Panc1 (cell line): ENCODE results near the gene NTRK1. TPM values are rescaled to one million over a fixed set of nuclear protein-coding genes. Genes with fewer than 3 reads are reported as not detected.

Experiments used
- ATAC-seq: fragments of 200-7000 bp; cut with Tn5 transposase; 2 replicates; pipeline ENCODE4 v1.9.1; 2020; ENCODE audit warnings: mild to moderate bottlenecking, moderate library complexity
- BruUV-seq: library from RNA; stranded (reverse); fragments of 400-500 nt; replicated peaks from 2 replicates; lab custom pipeline; 2021; lab: Mats Ljungman, UMichigan
- CTCF ChIA-PET: fragments of 300-600 bp; sonication (Branson Sonifier 250); formaldehyde crosslinking; loops from one replicate; lab custom pipeline; 2022; ENCODE audit warnings: antibody characterized with exemption; lab: Charles Lee
- POLR2A ChIA-PET: fragments of 300-600 bp; sonication (Branson Sonifier 250); formaldehyde crosslinking; loops from one replicate; lab custom pipeline; 2022; ENCODE audit warnings: antibody characterized with exemption; lab: Charles Lee
- DNase-seq: peaks from one replicate; pipeline ENCODE4 v3.0.0-alpha.2; 2010; ENCODE audit warnings: low read depth, low spot score
- H3K27ac ChIP-seq: 2 replicates; pipeline ENCODE4 v1.5.1; 2011; ENCODE audit warnings: mild to moderate bottlenecking, low read length, inconsistent platforms
- H3K27me3 ChIP-seq: fragments of 200-500 bp; sonication (Bioruptor generic); 2 replicates; pipeline ENCODE4 v1.6.0; 2014; ENCODE audit warnings: low read length, inconsistent platforms; ENCODE audit not compliant: control insufficient read depth, insufficient read depth
- H3K36me3 ChIP-seq: fragments of 200-500 bp; sonication (Bioruptor generic); 2 replicates; pipeline ENCODE4 v1.5.1; 2014; ENCODE audit warnings: inconsistent platforms, mild to moderate bottlenecking, low read length, moderate library complexity; ENCODE audit not compliant: control insufficient read depth, insufficient read depth
- H3K4me1 ChIP-seq: 2 replicates; pipeline ENCODE4 v1.5.1; 2011; ENCODE audit warnings: inconsistent platforms, mild to moderate bottlenecking, low read length, moderate library complexity; ENCODE audit not compliant: control insufficient read depth, insufficient read depth
- H3K4me3 ChIP-seq, 2 experiments: 2 replicates each; pipeline ENCODE4 v1.5.1; 2011 to 2012; ENCODE audit warnings: low read depth in 2 of 2, low read length in 2 of 2, mild to moderate bottlenecking in 2 of 2, inconsistent platforms in 1 of 2, moderate library complexity in 1 of 2
- H3K9me3 ChIP-seq: fragments of 200-500 bp; sonication (Bioruptor generic); 2 replicates; pipeline ENCODE4 v1.5.1; 2014; ENCODE audit warnings: low read depth, mild to moderate bottlenecking, inconsistent platforms, low read length, moderate library complexity; ENCODE audit not compliant: control insufficient read depth, insufficient read depth
- CTCF ChIP-seq: fragments of 450-650 bp; IDR thresholded peaks from 2 replicates; pipeline ENCODE4 v1.5.1; 2017; ENCODE audit warnings: mild to moderate bottlenecking
- POLR2AphosphoS5 ChIP-seq: IDR thresholded peaks from 2 replicates; pipeline ENCODE4 v1.6.1; 2012; ENCODE audit warnings: mild to moderate bottlenecking, low read depth, low read length, moderate library complexity
- REST ChIP-seq, 2 experiments: IDR thresholded peaks; 2 replicates each; pipeline ENCODE4 v1.6.1; 2011 to 2012; ENCODE audit warnings: low read depth in 2 of 2, control low read depth in 1 of 2, low read length in 1 of 2, mild to moderate bottlenecking in 1 of 2, moderate library complexity in 1 of 2; ENCODE audit not compliant: insufficient read depth in 1 of 2
- SIN3A ChIP-seq: IDR thresholded peaks from 2 replicates; pipeline ENCODE4 v1.6.1; 2012; ENCODE audit warnings: low read depth, mild to moderate bottlenecking, low read length, moderate library complexity, borderline replicate concordance; ENCODE audit not compliant: insufficient read depth
- TCF7L2 ChIP-seq: IDR thresholded peaks from 2 replicates; pipeline ENCODE4 v1.6.1; 2011; ENCODE audit warnings: mild to moderate bottlenecking, low read depth, low read length, inconsistent platforms
- in situ Hi-C: cut with HindIII; loops from 2 replicates; pipeline ENCODE4 v1.10.0; 2016; ENCODE audit warnings: low sequenced_read_pairs, low pct_unique_long_range_greater_than_20kb
- intact Hi-C: fragments of 100-400 bp; cut with micrococcal nuclease; formaldehyde crosslinking; loops from one replicate; pipeline ENCODE4 v1.10.0; 2022; ENCODE audit not compliant: unreplicated experiment
- total RNA-seq: library from RNA; stranded (reverse); gene quantifications from one replicate; pipeline ENCODE4 v1.2.1, GENCODE V29; 2021; ENCODE audit not compliant: unreplicated experiment

NTRK1 gene
- total RNA-seq, 1 experiment from 2014 or later = 0.21 TPM

- DNase-seq (peak; percentile 27), ATAC-seq (peak; percentile 79)
- Histone ChIP-seq H3K4me1 (no peaks in the 10 kb centered on the region), H3K4me3 (no peak overlapping the region), H3K36me3 (no peaks in the 10 kb centered on the region), H3K27ac (no peak overlapping the region), H3K9me3 (no peaks in the 10 kb centered on the region), H3K27me3 (peaks cover 2% of the 10 kb centered on the region)
- intact Hi-C loops (no loop called here), in situ Hi-C loops (no loop called here)
- POLR2A ChIA-PET = interaction anchor here (0.5 to 0.9 kb wide), 2 partner anchors 67 to 87 kb away, joined by 3 to 8 read pairs; no protein-coding TSS in a partner anchor
- no peak for TF ChIP-seq REST (IDR thresholded peaks at IDR 0.05; ENCODE audit: insufficient read depth in 1 of 2, low read depth in 2 of 2, low read length in 1 of 2)
- no peak for TF ChIP-seq POLR2AphosphoS5
- no peak for TF ChIP-seq SIN3A
- TF ChIP-seq CTCF = peak; percentile 96
- no peak for TF ChIP-seq TCF7L2
- no TSS peak for BruUV-seq
- CTCF ChIA-PET = interaction anchor here (0.8 to 2.6 kb wide), 8 partner anchors 17 to 113 kb away, joined by 3 to 39 read pairs (median 6); partner anchors contain the start of genes INSRR and NTRK1
Observed at GRCh38 chr1:156838972-156839371, 21.7 kb upstream of the NTRK1 start.

- Histone ChIP-seq H3K36me3 (no peaks in the 10 kb centered on the region), H3K9me3 (no peaks in the 10 kb centered on the region), H3K27me3 (no peaks in the 10 kb centered on the region; the same call in 1 of the 2 replicates), H3K4me1 (no peaks in the 10 kb centered on the region), H3K27ac (no peak overlapping the region), H3K4me3 (no peak overlapping the region)
- intact Hi-C loops = no loop called here
- in situ Hi-C loops = no loop called here
- ChIA-PET CTCF (interaction anchor here (0.5 to 2.6 kb wide), 9 partner anchors 17 to 113 kb away, joined by 3 to 39 read pairs (median 5); partner anchors contain the start of genes INSRR and NTRK1), POLR2A (no interaction called here)
- no TSS peak for BruUV-seq
- TF ChIP-seq REST (IDR thresholded peaks at IDR 0.05; ENCODE audit: insufficient read depth in 1 of 2, low read depth in 2 of 2, low read length in 1 of 2) (no peak), POLR2AphosphoS5 (no peak), CTCF (no peak), TCF7L2 (no peak), SIN3A (no peak)
- DNase-seq (no peak), ATAC-seq (peak; percentile 28)
Observed at GRCh38 chr1:156839426-156840109, 21.1 kb upstream of the NTRK1 start.
